Neuronal stem cell (in vitro differentiated cells): Measurements from ENCODE around the gene POC5.
A peak's percentile ranks its signal among the peaks of the same experiment; 100 is the strongest.

Experiments
- DNase-seq: peaks from one replicate; pipeline ENCODE4 v3.0.0-alpha.2; 2013; ENCODE audit warnings: low spot score
- H2AFZ ChIP-seq: one replicate; pipeline ENCODE4 v1.6.1; 2013; ENCODE audit warnings: mild to moderate bottlenecking, low read length, inconsistent platforms
- H2AK5ac ChIP-seq: 2 replicates; pipeline ENCODE4 v1.6.1; 2013; ENCODE audit warnings: low read depth, mild to moderate bottlenecking, inconsistent platforms, low read length, moderate library complexity, mixed read lengths
- H2BK120ac ChIP-seq: 2 replicates; pipeline ENCODE4 v1.6.1; 2013; ENCODE audit warnings: low read depth, mild to moderate bottlenecking, inconsistent platforms, low read length, moderate library complexity, mixed read lengths
- H2BK12ac ChIP-seq: one replicate; pipeline ENCODE4 v1.6.1; 2013; ENCODE audit warnings: low read length, inconsistent platforms
- H2BK15ac ChIP-seq: 2 replicates; pipeline ENCODE4 v1.6.1; 2013; ENCODE audit warnings: mild to moderate bottlenecking, low read length, inconsistent platforms, mixed read lengths
- H2BK5ac ChIP-seq: one replicate; pipeline ENCODE4 v1.6.1; 2013; ENCODE audit warnings: inconsistent platforms, mild to moderate bottlenecking, low read length, moderate library complexity
- H3K14ac ChIP-seq: one replicate; pipeline ENCODE4 v1.6.1; 2013; ENCODE audit warnings: low read length, inconsistent platforms
- H3K18ac ChIP-seq: 2 replicates; pipeline ENCODE4 v1.6.1; 2013; ENCODE audit warnings: low read length, inconsistent platforms
- H3K23ac ChIP-seq: 2 replicates; pipeline ENCODE4 v1.6.1; 2013; ENCODE audit warnings: low read depth, mild to moderate bottlenecking, mixed read lengths, low read length, inconsistent platforms; ENCODE audit not compliant: poor library complexity
- H3K27ac ChIP-seq: replicated peaks from 3 replicates; pipeline ENCODE4 v1.5.1; 2013; ENCODE audit warnings: low read length, inconsistent platforms
- H3K27me3 ChIP-seq, 3 experiments: 2 replicates each; pipeline ENCODE4 v1.6.1; 2013; ENCODE audit warnings: low read length in 3 of 3, mild to moderate bottlenecking in 2 of 3, inconsistent platforms in 1 of 3, low read depth in 1 of 3, mixed read lengths in 1 of 3, moderate library complexity in 1 of 3; ENCODE audit not compliant: control insufficient read depth in 3 of 3, insufficient read depth in 3 of 3
- H3K36me3 ChIP-seq, 2 donors: replicated peaks in 1 of 2; 2 replicates each; pipeline ENCODE4 v1.6.1; 2013; ENCODE audit warnings: low read length in 2 of 2; ENCODE audit not compliant: control insufficient read depth in 2 of 2, insufficient read depth in 2 of 2
- H3K4ac ChIP-seq: 2 replicates; pipeline ENCODE4 v1.6.1; 2013; ENCODE audit warnings: inconsistent platforms, mild to moderate bottlenecking, low read length, moderate library complexity
- H3K4me1 ChIP-seq, 2 donors: 1 replicate in 1 of 2; 2 replicates in 1 of 2; pipeline ENCODE4 v1.6.1; 2013; ENCODE audit warnings: low read length in 2 of 2, low read depth in 1 of 2; ENCODE audit not compliant: control insufficient read depth in 2 of 2, insufficient read depth in 1 of 2
- H3K4me2 ChIP-seq: one replicate; pipeline ENCODE4 v1.6.1; 2013; ENCODE audit warnings: mild to moderate bottlenecking, low read length, inconsistent platforms; ENCODE audit not compliant: insufficient read depth, poor library complexity, severe bottlenecking
- H3K4me3 ChIP-seq, 2 donors: 2 replicates each; pipeline ENCODE4 v1.5.1; 2013; ENCODE audit warnings: low read length in 2 of 2, mild to moderate bottlenecking in 2 of 2, inconsistent platforms in 1 of 2, moderate library complexity in 1 of 2
- H3K79me1 ChIP-seq: one replicate; pipeline ENCODE4 v1.6.1; 2013; ENCODE audit warnings: low read depth, mild to moderate bottlenecking, inconsistent platforms, low read length, moderate library complexity
- H3K9ac ChIP-seq: one replicate; pipeline ENCODE4 v1.6.1; 2013; ENCODE audit warnings: mild to moderate bottlenecking, low read depth, low read length, inconsistent platforms; ENCODE audit not compliant: poor library complexity
- H3K9me3 ChIP-seq, 2 donors: replicated peaks in 1 of 2; 2 replicates each; pipeline versions ENCODE3 to v1.6.1; 2013; ENCODE audit warnings: low read length in 2 of 2, mild to moderate bottlenecking in 2 of 2, inconsistent platforms in 1 of 2, low read depth in 1 of 2, mixed read lengths in 1 of 2, moderate library complexity in 1 of 2; ENCODE audit not compliant: control insufficient read depth in 2 of 2, insufficient read depth in 1 of 2
- H4K8ac ChIP-seq: one replicate; pipeline ENCODE4 v1.6.1; 2013; ENCODE audit warnings: low read depth, mild to moderate bottlenecking, inconsistent platforms, low read length, moderate library complexity
- H4K91ac ChIP-seq: one replicate; pipeline ENCODE4 v1.6.1; 2013; ENCODE audit warnings: low read length, low read depth, mild to moderate bottlenecking, inconsistent platforms; ENCODE audit not compliant: poor library complexity
- WGBS, 2 donors: extraction: QIAGEN DNeasy Blood & Tissue Kit; methylation state at CpG; one replicate each; pipeline ENCODE4 v1.1.7; 2013; ENCODE audit warnings: missing lambda C conversion rate in 2 of 2, mixed read lengths in 1 of 2; ENCODE audit not compliant: insufficient read length in 2 of 2, insufficient replicate concordance in 1 of 2; ENCODE audit errors: extremely low coverage in 2 of 2; 5-methylcytosine and 5-hydroxymethylcytosine counted together

POC5 gene

GRCh38 chr5:75659791-75660450 lies 57.3 kb downstream of the POC5 start:
- no peak overlapping the region for H2AFZ ChIP-seq
- no CpG with 5 or more reads among the region's 3 CpGs for WGBS, 2 donors
- H3K23ac ChIP-seq, result no peak overlapping the region
- no peaks in the 10 kb centered on the region for H3K79me1 ChIP-seq
- no peak overlapping the region for H2BK15ac ChIP-seq
- no peak overlapping the region for H4K91ac ChIP-seq
- no peak overlapping the region for H3K9ac ChIP-seq
- no peak overlapping the region for H3K27ac ChIP-seq
- no peak overlapping the region for H2BK5ac ChIP-seq
- no peak overlapping the region for H3K4me2 ChIP-seq
- no peak overlapping the region for H3K18ac ChIP-seq
- H2AK5ac ChIP-seq, result no peak overlapping the region
- no peaks in the 10 kb centered on the region for H3K36me3 ChIP-seq
- H2BK120ac ChIP-seq, result no peak overlapping the region
- no peak overlapping the region for H3K4me3 ChIP-seq
- no peak overlapping the region for H3K4ac ChIP-seq
- no peaks in the 10 kb centered on the region for H3K27me3 ChIP-seq
- H4K8ac ChIP-seq, result no peak overlapping the region
- peaks cover 0 to 19% of the 10 kb centered on the region in 2 donors for H3K4me1 ChIP-seq
- H2BK12ac ChIP-seq, result no peak overlapping the region
- H3K9me3 ChIP-seq, result no peaks in the 10 kb centered on the region
- no peak for DNase-seq
- no peak overlapping the region for H3K14ac ChIP-seq

DNA sequence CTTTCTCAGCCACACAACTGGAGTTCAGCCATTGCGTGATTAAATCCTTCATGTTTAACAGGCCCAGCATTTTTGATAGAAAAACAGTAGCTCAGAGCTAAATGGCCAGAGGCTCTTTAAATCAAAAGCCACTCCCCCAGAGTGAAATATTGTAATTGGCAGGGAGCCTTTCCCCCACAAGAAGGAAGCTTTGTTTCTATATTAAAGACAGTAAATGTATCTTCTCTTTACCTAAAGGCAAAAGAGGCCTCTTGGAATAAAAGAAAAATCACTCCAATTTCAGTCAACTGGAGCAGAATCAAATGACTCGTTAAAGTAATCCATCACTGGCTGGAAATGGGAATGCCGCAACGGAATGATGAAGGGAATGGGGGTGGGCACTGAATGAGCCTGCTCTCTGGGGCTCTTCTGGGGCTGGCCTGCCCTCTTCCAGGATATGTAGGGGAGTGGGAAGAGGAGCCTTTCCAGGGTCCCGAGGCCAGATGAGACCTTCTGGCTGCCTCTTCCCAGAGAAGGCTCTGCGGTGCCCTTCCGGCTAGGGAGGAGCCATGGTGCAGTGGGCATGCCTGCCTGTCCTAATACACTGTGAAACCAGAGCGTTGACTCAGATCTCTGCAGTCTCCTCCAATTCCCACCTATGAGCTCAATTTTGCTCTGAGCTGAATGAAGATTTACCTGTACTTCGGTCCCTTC lies 60.8 kb downstream of the POC5 start:
- no peak overlapping the region for H2BK120ac ChIP-seq
- H3K18ac ChIP-seq, result peak overlapping the region; percentile 24
- no peak overlapping the region for H2AK5ac ChIP-seq
- H3K79me1 ChIP-seq, result no peaks in the 10 kb centered on the region
- no peak overlapping the region for H3K23ac ChIP-seq
- no peak for DNase-seq
- peak overlapping the region in 1 of 2 donors; percentile 1 for H3K4me3 ChIP-seq
- no peak overlapping the region for H2BK5ac ChIP-seq
- H2AFZ ChIP-seq, result peak overlapping the region; percentile 85
- no peaks in the 10 kb centered on the region for H3K36me3 ChIP-seq
- H3K9me3 ChIP-seq, result no peaks in the 10 kb centered on the region
- H3K4me2 ChIP-seq, result no peak overlapping the region
- H3K27me3 ChIP-seq, result no peaks in the 10 kb centered on the region
- no peak overlapping the region for H2BK15ac ChIP-seq
- peaks cover 0 to 14% of the 10 kb centered on the region in 2 donors for H3K4me1 ChIP-seq
- no peak overlapping the region for H3K14ac ChIP-seq
- H4K91ac ChIP-seq, result no peak overlapping the region
- no peak overlapping the region for H3K9ac ChIP-seq
- no CpG with 5 or more reads among the region's 9 CpGs for WGBS, 2 donors
- H2BK12ac ChIP-seq, result no peak overlapping the region
- H3K27ac ChIP-seq, result no peak overlapping the region
- H3K4ac ChIP-seq, result no peak overlapping the region
- no peak overlapping the region for H4K8ac ChIP-seq

DNA sequence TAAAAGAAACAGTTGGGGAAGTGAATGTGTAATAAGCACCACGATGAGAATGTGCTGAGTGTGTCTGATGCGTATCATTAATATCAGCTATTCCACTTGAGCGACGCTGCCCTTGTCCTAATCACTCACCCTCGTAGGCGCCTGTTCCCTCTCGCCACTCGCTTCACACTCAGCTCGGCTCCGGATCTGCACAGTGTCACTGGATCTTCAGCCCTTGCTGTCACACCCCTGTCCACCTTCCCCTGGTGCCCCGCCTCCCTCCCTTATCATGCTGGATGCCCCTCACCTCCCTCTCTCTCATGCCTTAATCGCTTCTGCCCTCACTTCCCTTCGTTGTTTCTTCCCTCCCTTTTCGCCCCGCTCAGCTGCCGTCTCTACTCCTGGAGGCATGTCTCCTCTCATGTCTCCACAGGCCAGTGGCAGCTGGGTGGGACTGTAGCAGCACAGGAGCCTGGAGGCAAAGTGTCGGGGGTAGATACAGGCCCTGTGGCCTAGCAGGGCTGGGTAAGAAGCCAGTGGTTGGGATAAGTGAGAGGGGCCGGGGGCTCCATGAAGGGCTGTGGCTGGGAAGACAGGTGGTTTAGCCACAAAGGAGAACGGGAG lies 62.4 kb downstream of the POC5 start:
- no peak for DNase-seq
- Histone ChIP-seq H4K8ac (no peak overlapping the region), H3K9me3 (no peaks in the 10 kb centered on the region), H2BK120ac (no peak overlapping the region), H2AFZ (peak overlapping the region; percentile 51), H3K4me2 (no peak overlapping the region), H2BK5ac (no peak overlapping the region), H2AK5ac (no peak overlapping the region), H2BK12ac (no peak overlapping the region), H3K9ac (no peak overlapping the region), H3K18ac (peak overlapping the region; percentile 69), H3K4me3 (peak overlapping the region in 1 of 2 donors; percentile 45), H3K4me1 (peaks cover 0 to 14% of the 10 kb centered on the region in 2 donors), H3K27ac (no peak overlapping the region), H3K27me3 (no peaks in the 10 kb centered on the region), H2BK15ac (no peak overlapping the region), H3K79me1 (no peaks in the 10 kb centered on the region), H3K36me3 (no peaks in the 10 kb centered on the region), H4K91ac (no peak overlapping the region), H3K4ac (no peak overlapping the region), H3K14ac (no peak overlapping the region), H3K23ac (no peak overlapping the region)
- WGBS, 2 donors, result no CpG with 5 or more reads among the region's 19 CpGs

DNA sequence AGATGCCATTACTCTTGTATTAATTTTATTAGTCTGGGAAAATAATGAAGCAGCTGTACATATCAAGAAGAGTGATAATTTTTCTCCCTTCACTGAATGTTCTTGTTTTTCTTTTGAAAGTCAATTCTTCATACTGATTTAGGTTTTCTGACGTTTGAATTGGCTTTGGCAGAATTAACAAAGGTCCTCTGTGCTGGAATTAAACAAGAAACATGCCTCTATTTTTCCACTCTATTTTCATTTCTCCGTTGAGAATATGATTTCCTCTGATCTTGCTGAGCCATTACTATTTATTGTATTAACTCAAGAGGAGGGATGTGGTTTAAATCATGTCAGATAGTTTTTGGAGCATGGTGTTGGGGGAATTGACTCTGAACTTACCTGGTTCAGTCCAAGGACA lies 63.7 kb downstream of the POC5 start:
- Histone ChIP-seq H2AK5ac (no peak overlapping the region), H2BK5ac (no peak overlapping the region), H2BK120ac (no peak overlapping the region), H3K4ac (no peak overlapping the region), H3K27me3 (no peaks in the 10 kb centered on the region), H3K14ac (no peak overlapping the region), H3K36me3 (no peaks in the 10 kb centered on the region), H3K27ac (no peak overlapping the region), H2BK15ac (no peak overlapping the region), H3K79me1 (no peaks in the 10 kb centered on the region), H3K23ac (no peak overlapping the region), H3K9me3 (no peaks in the 10 kb centered on the region), H3K9ac (no peak overlapping the region), H4K8ac (no peak overlapping the region), H2AFZ (no peak overlapping the region), H3K4me3 (no peak overlapping the region), H3K4me2 (no peak overlapping the region), H3K4me1 (peaks cover 0 to 14% of the 10 kb centered on the region in 2 donors), H3K18ac (no peak overlapping the region), H4K91ac (no peak overlapping the region), H2BK12ac (no peak overlapping the region)
- no peak for DNase-seq
- no CpG with 5 or more reads among the region's 2 CpGs for WGBS, 2 donors
